WTC11 (cell line): Measurements from ENCODE around the gene TFAP2E. TPM values are rescaled to one million over a fixed set of nuclear protein-coding genes. Genes with fewer than 3 reads are reported as not detected.

Experiments
- ATAC-seq: fragments of 200-7000 bp; cut with Tn5 transposase; 2 replicates; pipeline ENCODE4 v1.10.0; 2021; ENCODE audit warnings: mild to moderate bottlenecking, moderate library complexity
- CTCF ChIA-PET: fragments of 300-600 bp; sonication (Branson Sonifier 250); formaldehyde crosslinking; loops from one replicate; lab custom pipeline; 2021; ENCODE audit warnings: antibody characterized with exemption; lab: Charles Lee
- POLR2A ChIA-PET: fragments of 350-600 bp; sonication (Branson Sonifier 250); formaldehyde crosslinking; loops from one replicate; lab custom pipeline; 2021; ENCODE audit warnings: antibody characterized with exemption; lab: Charles Lee
- DNase-seq: peaks from one replicate; pipeline ENCODE4 v3.0.0; 2021; ENCODE audit warnings: low spot score
- H3K27ac Mint-ChIP-seq: 2 replicates; pipeline ENCODE4 v1.8.0; 2021; ENCODE audit warnings: mixed read lengths
- H3K27me3 Mint-ChIP-seq: 2 replicates; pipeline ENCODE4 v1.8.0; 2021; ENCODE audit warnings: low read depth, mild to moderate bottlenecking, moderate library complexity, mixed read lengths
- H3K36me3 Mint-ChIP-seq: 2 replicates; pipeline ENCODE4 v1.8.0; 2021; ENCODE audit warnings: mixed read lengths
- H3K4me1 Mint-ChIP-seq: 2 replicates; pipeline ENCODE4 v1.8.0; 2022; ENCODE audit warnings: mixed read lengths
- H3K4me3 Mint-ChIP-seq: 2 replicates; pipeline ENCODE4 v1.8.0; 2021; ENCODE audit warnings: mild to moderate bottlenecking, moderate library complexity, mixed read lengths
- H3K9me3 Mint-ChIP-seq: 2 replicates; pipeline ENCODE4 v1.8.0; 2021; ENCODE audit warnings: mixed read lengths
- ARID4B ChIP-seq: sonication (generic); formaldehyde crosslinking; IDR thresholded peaks from 2 replicates; pipeline ENCODE4 v1.8.0; 2023; ENCODE audit warnings: missing genetic modification reagents, mild to moderate bottlenecking, borderline replicate concordance
- CBFB ChIP-seq: sonication (generic); formaldehyde crosslinking; IDR thresholded peaks from 2 replicates; pipeline ENCODE4 v1.8.1; 2022; ENCODE audit warnings: mild to moderate bottlenecking, low read depth, missing genetic modification reagents
- ERG ChIP-seq: fragments of 250-450 bp; sonication (Bioruptor Pico); IDR thresholded peaks from 2 replicates; pipeline ENCODE4 v1.8.0; 2021; ENCODE audit warnings: mild to moderate bottlenecking
- FOXP1 ChIP-seq: sonication (generic); formaldehyde crosslinking; IDR thresholded peaks from 2 replicates; pipeline ENCODE4 v1.8.0; 2022; ENCODE audit warnings: missing genetic modification reagents, mild to moderate bottlenecking, moderate library complexity, borderline replicate concordance
- JAZF1 ChIP-seq: fragments of 250-450 bp; sonication (Bioruptor Pico); IDR thresholded peaks from 2 replicates; pipeline ENCODE4 v1.9.0; 2021; ENCODE audit warnings: moderate library complexity, mild to moderate bottlenecking, inconsistent platforms
- MAX ChIP-seq: sonication (generic); formaldehyde crosslinking; IDR thresholded peaks from 2 replicates; pipeline ENCODE4 v1.8.0; 2022; ENCODE audit warnings: mild to moderate bottlenecking, missing genetic modification reagents
- SP1 ChIP-seq: sonication (generic); formaldehyde crosslinking; conservative IDR thresholded peaks from 2 replicates; pipeline ENCODE4 v1.8.1; 2022; ENCODE audit warnings: missing genetic modification reagents
- USF2 ChIP-seq: sonication (generic); formaldehyde crosslinking; IDR thresholded peaks from 2 replicates; pipeline ENCODE4 v1.8.1; 2023; ENCODE audit warnings: mild to moderate bottlenecking, missing genetic modification reagents, moderate library complexity
- ZBTB43 ChIP-seq: sonication (generic); formaldehyde crosslinking; IDR thresholded peaks from 2 replicates; pipeline ENCODE4 v1.8.1; 2023; ENCODE audit warnings: mild to moderate bottlenecking, missing genetic modification reagents
- ZNF219 ChIP-seq: sonication (generic); formaldehyde crosslinking; IDR thresholded peaks from 2 replicates; pipeline ENCODE4 v1.8.0; 2023; ENCODE audit warnings: missing genetic modification reagents, mild to moderate bottlenecking, borderline replicate concordance
- ZNF263 ChIP-seq: sonication (generic); formaldehyde crosslinking; IDR thresholded peaks from 2 replicates; pipeline ENCODE4 v1.8.1; 2022; ENCODE audit warnings: low read depth, mild to moderate bottlenecking, moderate library complexity, missing genetic modification reagents
- ZNF423 ChIP-seq: fragments of 250-450 bp; sonication (Bioruptor Pico); IDR thresholded peaks from 2 replicates; pipeline ENCODE4 v2.1.2; 2022; ENCODE audit warnings: mild to moderate bottlenecking, moderate library complexity
- ZNF425 ChIP-seq: fragments of 250-450 bp; sonication (Bioruptor Pico); conservative IDR thresholded peaks from 2 replicates; pipeline ENCODE4 v1.9.0; 2021; ENCODE audit warnings: mild to moderate bottlenecking
- ZNF671 ChIP-seq: fragments of 250-450 bp; sonication (Bioruptor Pico); IDR thresholded peaks from 2 replicates; pipeline ENCODE4 v1.8.0; 2021; ENCODE audit warnings: mild to moderate bottlenecking
- total RNA-seq: library from RNA; stranded (reverse); gene quantifications from 3 replicates; pipeline ENCODE4 v1.2.3, GENCODE V29; 2021

TFAP2E gene
- total RNA-seq, 1 experiment from 2014 or later = 1.7 TPM

GRCh38 chr1:35587736-35588135 lies 14.6 kb downstream of the TFAP2E start:
- ATAC-seq (no peak), DNase-seq (no peak)
- Mint-ChIP-seq H3K4me3 (no peak overlapping the region), H3K27me3 (no peaks in the 10 kb centered on the region; the same call in 1 of the 2 replicates), H3K4me1 (peaks cover 10% of the 10 kb centered on the region; the same call in 1 of the 2 replicates), H3K36me3 (no peaks in the 10 kb centered on the region), H3K27ac (no peak overlapping the region), H3K9me3 (no peaks in the 10 kb centered on the region)
- TF ChIP-seq ZNF671 (no peak), ZNF423 (no peak), ZNF263 (CRISPR knock-in tag) (no peak), ZNF219 (CRISPR knock-in tag) (no peak), SP1 (CRISPR knock-in tag) (no peak), USF2 (no peak), MAX (no peak), CBFB (CRISPR knock-in tag) (no peak), ZBTB43 (CRISPR knock-in tag) (no peak), ZNF425 (CRISPR knock-in tag) (no peak), ERG (CRISPR knock-in tag) (no peak), ARID4B (CRISPR knock-in tag) (no peak), FOXP1 (CRISPR knock-in tag) (no peak), JAZF1 (CRISPR knock-in tag) (no peak)
- POLR2A ChIA-PET = interaction anchor here (0.6 kb wide), 1 partner anchor 19 kb away, joined by 3 read pairs; no protein-coding TSS in a partner anchor
- CTCF ChIA-PET = no interaction called here
